Endothelial cell (in vitro differentiated cells): Measurements from ENCODE around the gene ZNF366. TPM values are rescaled to one million over a fixed set of nuclear protein-coding genes. Genes with fewer than 3 reads are reported as not detected.

Experiments used
- DNase-seq: peaks from one replicate; pipeline ENCODE4 v3.0.0; 2021; ENCODE audit warnings: low spot score
- H3K27ac Mint-ChIP-seq: one replicate; pipeline ENCODE4 v1.8.0; 2021; ENCODE audit warnings: mixed read lengths, inconsistent platforms; ENCODE audit not compliant: unreplicated experiment
- H3K27me3 Mint-ChIP-seq: one replicate; pipeline ENCODE4 v1.8.0; 2021; ENCODE audit warnings: mild to moderate bottlenecking, moderate library complexity, mixed read lengths, inconsistent platforms; ENCODE audit not compliant: unreplicated experiment
- H3K36me3 Mint-ChIP-seq: one replicate; pipeline ENCODE4 v1.8.0; 2021; ENCODE audit warnings: mild to moderate bottlenecking, low read depth, mixed read lengths, inconsistent platforms; ENCODE audit not compliant: unreplicated experiment
- H3K4me1 Mint-ChIP-seq: one replicate; pipeline ENCODE4 v1.8.0; 2021; ENCODE audit warnings: mild to moderate bottlenecking, mixed read lengths, inconsistent platforms; ENCODE audit not compliant: unreplicated experiment
- H3K4me3 Mint-ChIP-seq: one replicate; pipeline ENCODE4 v1.8.0; 2021; ENCODE audit warnings: mild to moderate bottlenecking, mixed read lengths, inconsistent platforms; ENCODE audit not compliant: unreplicated experiment
- H3K9me3 Mint-ChIP-seq: one replicate; pipeline ENCODE4 v1.8.0; 2021; ENCODE audit warnings: mixed read lengths, inconsistent platforms; ENCODE audit not compliant: unreplicated experiment
- CTCF ChIP-seq: fragments of 200-600 bp; sonication (generic); IDR thresholded peaks from one replicate; pipeline ENCODE4 v1.5.0; 2021; ENCODE audit warnings: antibody characterized with exemption; ENCODE audit not compliant: unreplicated experiment
- total RNA-seq: library from RNA; stranded (reverse); fragmentation: NEBNext Ultra II Directional; extraction: Animal tissue kit (Norgen Biotek cat#: 25700); gene quantifications from one replicate; pipeline ENCODE4 v1.2.1, GENCODE V29; 2021; ENCODE audit not compliant: unreplicated experiment

ZNF366 gene
- total RNA-seq, 1 donor from 2014 or later = 23.3 TPM

DNA sequence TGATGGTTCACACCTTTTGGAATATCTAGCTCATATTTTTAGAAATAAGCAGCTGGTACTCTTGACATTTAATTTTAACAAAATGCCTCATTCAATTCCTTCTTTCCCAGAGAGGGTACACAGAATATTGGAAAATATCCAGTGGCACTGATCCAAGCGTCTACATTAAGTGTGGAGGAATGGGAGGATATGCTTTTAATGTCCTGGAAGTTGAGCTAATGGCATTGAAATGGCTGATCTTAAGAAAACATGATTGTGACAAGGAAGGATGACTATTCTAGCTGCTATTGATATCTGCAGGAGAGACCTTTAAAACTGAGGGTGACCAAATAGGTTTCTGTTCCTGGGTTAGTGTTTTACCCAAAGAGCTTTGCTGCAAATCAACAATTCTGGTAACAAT is 30.0 kb downstream of the ZNF366 start:
- H3K4me3 Mint-ChIP-seq = peak overlapping the region; percentile 9
- H3K9me3 Mint-ChIP-seq = no peaks in the 10 kb centered on the region
- H3K27me3 Mint-ChIP-seq = peaks cover 3% of the 10 kb centered on the region
- TF ChIP-seq CTCF = no peak
- peaks cover 25% of the 10 kb centered on the region for H3K36me3 Mint-ChIP-seq
- no peak for DNase-seq
- no peak overlapping the region for H3K27ac Mint-ChIP-seq
- H3K4me1 Mint-ChIP-seq = peaks cover 4% of the 10 kb centered on the region

DNA sequence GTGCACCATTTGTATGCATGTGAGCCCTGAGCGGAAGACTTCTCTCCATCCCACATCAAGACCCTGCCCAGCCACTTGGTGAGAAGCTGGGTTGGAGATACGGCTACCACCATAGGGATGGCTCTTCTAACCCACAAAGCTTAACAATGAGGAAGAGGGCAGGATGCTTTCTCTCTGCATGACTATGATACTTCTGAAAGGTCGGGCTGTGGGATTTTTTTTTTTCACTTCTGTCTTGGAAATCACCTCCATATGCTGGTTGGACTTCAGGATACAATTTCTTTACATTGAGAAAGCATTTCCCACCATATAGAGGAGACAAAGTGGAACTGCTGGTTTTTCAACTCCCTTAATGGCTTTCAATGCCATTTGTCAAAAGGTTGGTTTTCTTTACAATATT is 30.5 kb downstream of the ZNF366 start:
- H3K9me3 Mint-ChIP-seq = no peaks in the 10 kb centered on the region
- H3K4me3 Mint-ChIP-seq = no peak overlapping the region
- no peak for DNase-seq
- H3K27ac Mint-ChIP-seq = no peak overlapping the region
- no peak for TF ChIP-seq CTCF
- H3K36me3 Mint-ChIP-seq = peaks cover 22% of the 10 kb centered on the region
- peaks cover 3% of the 10 kb centered on the region for H3K27me3 Mint-ChIP-seq
- peaks cover 4% of the 10 kb centered on the region for H3K4me1 Mint-ChIP-seq

GRCh38 chr5:72476275-72476674 is 30.9 kb downstream of the ZNF366 start:
- Mint-ChIP-seq H3K36me3 (peaks cover 24% of the 10 kb centered on the region), H3K27ac (no peak overlapping the region), H3K4me1 (peaks cover 4% of the 10 kb centered on the region), H3K4me3 (no peak overlapping the region), H3K9me3 (no peaks in the 10 kb centered on the region), H3K27me3 (peaks cover 5% of the 10 kb centered on the region)
- no peak for TF ChIP-seq CTCF
- no peak for DNase-seq

DNA sequence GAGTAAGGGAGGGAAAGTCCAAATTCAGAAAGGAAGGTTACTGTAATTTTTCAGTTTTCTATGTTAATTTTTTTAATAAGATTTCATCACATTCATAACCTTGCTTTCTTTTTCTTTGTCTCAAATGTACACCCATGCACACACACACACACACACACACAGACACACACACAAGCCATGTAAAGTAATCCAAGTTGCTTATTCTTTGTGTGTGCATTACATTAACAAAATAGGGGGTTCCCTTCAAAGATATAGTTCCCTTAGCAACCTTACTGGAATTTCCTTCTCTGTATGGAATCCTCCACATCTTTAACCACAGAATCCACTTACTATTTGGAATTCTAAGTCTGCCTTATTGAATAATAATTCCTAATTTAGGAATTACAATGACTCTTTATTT is 32.7 kb downstream of the ZNF366 start:
- peaks cover 2% of the 10 kb centered on the region for H3K27me3 Mint-ChIP-seq
- H3K27ac Mint-ChIP-seq = no peak overlapping the region
- no peak for TF ChIP-seq CTCF
- H3K9me3 Mint-ChIP-seq = no peaks in the 10 kb centered on the region
- peaks cover 4% of the 10 kb centered on the region for H3K4me1 Mint-ChIP-seq
- no peak overlapping the region for H3K4me3 Mint-ChIP-seq
- no peak for DNase-seq
- peaks cover 32% of the 10 kb centered on the region for H3K36me3 Mint-ChIP-seq

- Mint-ChIP-seq H3K4me1 (peaks cover 4% of the 10 kb centered on the region), H3K27me3 (peaks cover 2% of the 10 kb centered on the region), H3K36me3 (peaks cover 32% of the 10 kb centered on the region), H3K4me3 (no peak overlapping the region), H3K9me3 (no peaks in the 10 kb centered on the region), H3K27ac (no peak overlapping the region)
- TF ChIP-seq CTCF = no peak
- DNase-seq = no peak
Measured at GRCh38 chr5:72474046-72474500, 33.1 kb downstream of the ZNF366 start.
